ENCODE measurements around the gene IP6K1. TPM values are rescaled to one million over a fixed set of nuclear protein-coding genes. Genes with fewer than 3 reads are reported as not detected.

IP6K1 gene
- total and polyA plus RNA-seq, 11 donors: 8.9 to 36.6 (median 20.4) TPM

- TF ChIP-seq CTCF (IDR thresholded peaks at IDR 0.05) (no peak), POLR2A (IDR thresholded peaks at IDR 0.05) (no peak)
- WGBS, 4 donors: 96 to 99% (median 98%) methylated on average over 4 of the region's 4 CpGs
- intact Hi-C loops (cut with DNase I): no loop called here
- Histone ChIP-seq H3K4me3 (no peak overlapping the region), H3K27me3 (no peaks in the 10 kb centered on the region), H3K9me3 (no peaks in the 10 kb centered on the region), H3K36me3 (peaks cover 0 to 95% (median 87%) of the 10 kb centered on the region in 9 donors), H3K27ac (no peak overlapping the region), H3K4me1 (peaks cover 0 to 5% (median 0%) of the 10 kb centered on the region in 12 donors)
- DNase-seq (peak in 1 of 5 donors; percentile 1), ATAC-seq (no peak)
Observed at GRCh38 chr3:49729966-49730609, 56.3 kb downstream of the IP6K1 start.

GRCh38 chr3:49727924-49728361, 58.4 kb downstream of the IP6K1 start:
- TF ChIP-seq POLR2A (IDR thresholded peaks at IDR 0.05) (no peak), CTCF (IDR thresholded peaks at IDR 0.05) (no peak)
- ATAC-seq (no peak), DNase-seq (no peak)
- Histone ChIP-seq H3K36me3 (peaks cover 0 to 78% (median 69%) of the 10 kb centered on the region in 9 donors), H3K9me3 (no peaks in the 10 kb centered on the region), H3K4me3 (no peak overlapping the region), H3K4me1 (peaks cover 1 to 16% (median 10%) of the 10 kb centered on the region in 12 donors), H3K27ac (no peak overlapping the region), H3K27me3 (no peaks in the 10 kb centered on the region)
- 84 to 89% (median 87%) methylated on average over 15 of the region's 15 CpGs for WGBS, 4 donors
- intact Hi-C loops (cut with DNase I): no loop called here

GRCh38 chr3:49727154-49727923, 59.0 kb downstream of the IP6K1 start:
- WGBS, 4 donors: 88 to 95% (median 89%) methylated on average over 12 to 19 of the region's 19 CpGs
- H3K4me3 ChIP-seq: no peak overlapping the region
- no peaks in the 10 kb centered on the region for H3K27me3 ChIP-seq
- ATAC-seq (no peak), DNase-seq (peak in 1 of 5 donors; percentile 22)
- intact Hi-C loops (cut with DNase I): no loop called here
- peaks cover 7 to 22% (median 16%) of the 10 kb centered on the region in 12 donors for H3K4me1 ChIP-seq
- no peak overlapping the region for H3K27ac ChIP-seq
- H3K36me3 ChIP-seq: peaks cover 0 to 76% (median 65%) of the 10 kb centered on the region in 9 donors
- TF ChIP-seq POLR2A (IDR thresholded peaks at IDR 0.05) (no peak), CTCF (IDR thresholded peaks at IDR 0.05) (no peak)
- H3K9me3 ChIP-seq: no peaks in the 10 kb centered on the region
